CD4-positive, alpha-beta T cell treated with Interleukin-1 beta for 1 hour (primary cell): ENCODE measurements around the gene RESP18.
A peak's percentile ranks its signal among the peaks of the same experiment; 100 is the strongest.
"Not testable (repeated sequence)": the region's sequence is repeated elsewhere in the genome, so short reads cannot be mapped to it uniquely, and the experiment has no call there.

Source experiments
- DNase-seq, 2 donors: peaks; one replicate each; pipeline ENCODE4 v3.0.0-alpha.2; 2020 to 2022

RESP18 gene

GRCh38 chr2:219325136-219325535, 7.4 kb downstream of the RESP18 start:
- DNase-seq, result no peak

GRCh38 chr2:219323434-219323833, 9.1 kb downstream of the RESP18 start:
- DNase-seq, result no peak

- no peak for DNase-seq
Observed at GRCh38 chr2:219314804-219315468, 17.6 kb downstream of the RESP18 start.

- DNase-seq, result not testable (repeated sequence)
Observed at GRCh38 chr2:219312683-219313263, 19.8 kb downstream of the RESP18 start.

- no peak for DNase-seq
Observed at GRCh38 chr2:219309278-219309677, 23.3 kb downstream of the RESP18 start, which contains the start of gene PTPRN. PTPRN (minus strand) TSS chr2:219309401; CDS start chr2:219309332, 69 bp downstream.

GRCh38 chr2:219308142-219309101, 24.1 kb downstream of the RESP18 start:
- peak; percentile 49 to 62 for DNase-seq

- DNase-seq, result no peak
Observed at GRCh38 chr2:219306047-219306446, 26.5 kb downstream of the RESP18 start.

- no peak for DNase-seq
Observed at GRCh38 chr2:219304223-219304622, 28.3 kb downstream of the RESP18 start.

GRCh38 chr2:219302412-219302968, 30.1 kb downstream of the RESP18 start:
- no peak for DNase-seq

- DNase-seq, result no peak
Observed at GRCh38 chr2:219300022-219300421, 32.5 kb downstream of the RESP18 start.

GRCh38 chr2:219299372-219299760, 33.2 kb downstream of the RESP18 start:
- no peak for DNase-seq

- peak; percentile 84 to 88 for DNase-seq
Observed at GRCh38 chr2:219298759-219299371, 33.7 kb downstream of the RESP18 start.

- DNase-seq, result no peak
Observed at GRCh38 chr2:219297766-219298456, 34.6 kb downstream of the RESP18 start.

- DNase-seq, result no peak
Observed at GRCh38 chr2:219296631-219297391, 35.7 kb downstream of the RESP18 start.

GRCh38 chr2:219296142-219296541, 36.4 kb downstream of the RESP18 start:
- no peak for DNase-seq

GRCh38 chr2:219294356-219295351, 37.9 kb downstream of the RESP18 start:
- DNase-seq, result peak; percentile 91 to 92

- DNase-seq, result no peak
Observed at GRCh38 chr2:219293736-219294231, 38.8 kb downstream of the RESP18 start.

- DNase-seq, result no peak
Observed at GRCh38 chr2:219292616-219293015, 39.9 kb downstream of the RESP18 start.

GRCh38 chr2:219291910-219292490, 40.5 kb downstream of the RESP18 start:
- no peak for DNase-seq
